A549 treated with ZK216348 at 1 μM for 4 hours (cell line): Measurements from ENCODE around the gene ATOSB. TPM values are rescaled to one million over a fixed set of nuclear protein-coding genes. Genes with fewer than 3 reads are reported as not detected.

Source experiments
- total RNA-seq: library from RNA; stranded (reverse); fragments of 200-300 nt; extraction: Qiagen RNA extraction; gene quantifications from 5 replicates; pipeline ENCODE4 v1.2.3, GENCODE V29; 2022; ENCODE audit warnings: low read depth

Gene ATOSB, protein sequence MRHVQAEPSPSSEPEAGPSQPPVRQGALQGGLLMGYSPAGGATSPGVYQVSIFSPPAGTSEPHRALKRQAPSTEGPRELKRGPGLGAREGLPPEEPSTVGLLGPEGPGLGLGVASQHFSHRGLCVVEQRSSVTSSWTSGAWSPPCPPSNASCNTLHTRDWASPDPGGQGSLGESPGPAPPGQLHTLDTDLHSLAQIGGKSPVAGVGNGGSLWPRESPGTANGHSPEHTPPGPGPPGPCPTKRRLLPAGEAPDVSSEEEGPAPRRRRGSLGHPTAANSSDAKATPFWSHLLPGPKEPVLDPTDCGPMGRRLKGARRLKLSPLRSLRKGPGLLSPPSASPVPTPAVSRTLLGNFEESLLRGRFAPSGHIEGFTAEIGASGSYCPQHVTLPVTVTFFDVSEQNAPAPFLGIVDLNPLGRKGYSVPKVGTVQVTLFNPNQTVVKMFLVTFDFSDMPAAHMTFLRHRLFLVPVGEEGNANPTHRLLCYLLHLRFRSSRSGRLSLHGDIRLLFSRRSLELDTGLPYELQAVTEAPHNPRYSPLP
- total RNA-seq: 7.2 to 11.9 TPM (median 10.5 TPM) in 5 replicates

DNA sequence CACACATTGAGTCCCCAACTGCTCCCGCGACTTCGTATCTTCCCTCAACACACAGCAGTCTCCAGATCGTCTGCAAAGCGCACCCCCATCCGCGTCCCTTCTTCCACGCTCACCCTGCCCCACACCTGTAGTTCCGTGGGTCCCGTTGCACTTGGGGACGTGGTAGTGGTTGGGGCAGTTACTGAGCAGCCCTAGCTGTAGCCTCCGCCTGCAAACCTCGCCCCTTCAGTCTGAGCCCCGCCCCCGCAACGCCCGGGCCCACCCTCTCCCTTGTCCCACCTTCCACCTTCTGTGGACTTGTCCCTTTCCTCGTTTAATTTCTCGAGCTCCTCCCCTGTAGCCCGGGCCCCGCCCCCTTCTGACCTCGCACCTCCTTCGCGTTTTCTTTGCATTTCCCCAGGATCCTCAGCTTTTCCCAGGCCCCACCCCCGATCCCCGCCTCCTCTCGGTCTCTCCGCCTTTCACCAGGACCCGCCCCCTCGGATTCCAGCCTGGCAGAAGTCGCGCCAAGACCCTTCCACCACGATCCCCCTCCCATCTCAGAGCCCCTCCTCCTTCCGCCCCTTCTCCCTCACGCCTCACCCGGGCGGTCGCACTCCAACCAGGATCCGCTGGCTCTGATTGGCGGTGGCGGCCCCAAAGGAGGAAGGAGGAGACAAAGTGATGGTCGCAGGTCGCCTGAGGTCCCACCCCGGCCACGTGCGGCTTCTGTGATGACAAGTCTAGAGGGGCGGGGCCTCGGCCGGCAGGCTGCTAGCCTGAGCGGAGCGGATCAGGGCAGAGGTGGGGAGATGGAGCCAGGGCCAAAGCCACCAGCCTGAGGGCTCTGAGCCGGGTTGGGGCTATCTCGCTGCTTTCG lies at the start of gene ATOSB:
Gene ATOSB (minus strand): TSS at position 183 of the 859 bp plus-strand sequence. CDS start 7,588 bp downstream, outside the sequence.

DNA sequence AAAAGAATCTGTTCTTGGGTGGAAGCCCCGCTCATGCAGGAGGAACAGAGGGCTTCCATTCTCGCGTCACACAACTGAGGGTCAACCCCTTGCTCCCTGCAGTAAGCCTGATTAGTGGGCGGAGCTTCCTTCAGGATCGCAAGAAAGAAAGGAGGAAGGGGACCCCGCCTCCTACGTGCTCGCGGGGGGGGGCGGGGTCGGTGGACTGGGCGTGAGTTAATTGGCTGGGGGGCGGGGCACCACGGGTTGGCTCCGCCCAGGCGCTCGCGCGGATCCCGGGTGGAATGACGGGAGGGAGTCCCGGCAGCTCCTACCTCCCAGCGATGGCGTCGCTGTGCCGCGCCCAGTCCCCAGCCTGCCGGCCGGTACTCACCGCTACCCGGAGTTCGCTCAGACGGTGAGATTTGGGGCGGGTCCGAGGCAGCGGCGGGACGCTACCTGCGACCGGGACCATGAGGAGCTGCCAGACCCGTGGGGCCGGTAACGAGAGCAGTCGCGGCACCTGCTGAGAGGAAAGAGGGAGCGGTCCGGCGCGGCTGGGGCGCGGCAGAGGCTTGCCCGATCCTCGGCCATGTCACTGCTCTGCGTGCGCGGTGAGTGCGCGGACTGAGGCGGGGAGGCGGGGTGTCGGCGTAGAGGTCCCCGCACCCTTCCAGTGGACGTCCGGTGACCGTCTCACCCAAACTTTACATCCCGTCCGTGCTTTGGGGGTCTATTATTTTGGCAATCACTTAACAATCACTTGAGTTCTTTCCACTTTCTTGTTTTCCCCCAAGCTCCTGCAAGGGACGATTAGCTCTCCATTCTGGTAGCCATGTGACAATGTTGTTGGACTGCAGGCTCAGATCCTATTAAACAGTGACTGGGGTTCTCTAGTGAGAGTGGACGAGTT lies 46.3 kb upstream of the ATOSB start, which contains the start of gene UNC13B:
Gene UNC13B (plus strand): TSS at position 297 of the 892 bp plus-strand sequence. CDS start 275 bp downstream, at position 572.

DNA sequence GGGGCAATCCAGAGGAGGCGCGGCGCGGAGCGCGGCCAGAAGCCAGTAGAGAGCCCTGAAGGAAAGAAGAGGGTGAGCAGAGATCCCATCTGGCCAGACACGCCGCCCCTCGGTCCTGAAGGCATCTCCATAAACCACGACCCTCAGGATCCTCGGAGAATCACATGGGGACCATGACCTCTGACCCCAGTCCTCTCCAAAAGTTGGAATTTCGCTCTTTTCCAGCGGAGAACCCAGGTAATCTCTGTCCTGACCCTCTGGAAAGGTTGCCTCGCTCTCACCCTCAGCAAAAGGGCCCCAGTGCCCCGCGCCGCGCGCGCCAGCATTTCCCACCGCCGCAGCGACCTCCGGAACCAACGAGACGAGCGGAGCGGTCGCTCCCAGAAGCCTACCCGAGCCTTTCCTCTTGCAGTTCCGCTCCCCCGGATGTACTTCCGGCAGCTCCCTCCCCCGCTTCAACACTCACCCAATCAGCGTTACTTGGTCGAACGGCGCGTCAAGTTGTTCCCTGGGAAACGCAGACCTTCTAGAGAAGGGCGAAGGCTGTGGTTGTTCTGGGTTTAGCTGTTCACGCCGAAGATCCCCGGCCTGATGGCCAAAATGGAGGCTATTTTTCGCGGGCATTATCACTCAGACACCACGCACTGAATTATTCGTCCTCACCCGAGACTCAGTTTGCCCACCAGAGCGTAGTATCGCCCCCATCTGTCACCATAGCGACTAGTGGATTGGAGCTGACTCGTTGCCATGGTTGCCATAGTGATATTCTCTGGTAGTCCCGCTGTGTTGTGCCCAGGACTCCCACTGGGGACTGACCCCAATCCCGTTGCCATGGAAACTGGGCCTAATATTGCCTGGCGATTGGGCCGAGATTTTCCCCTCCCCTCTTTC lies 12.6 kb downstream of the ATOSB start, which contains the start of gene STOML2:
Gene STOML2 (minus strand): TSS at position 363 of the 891 bp plus-strand sequence. CDS start 37 bp downstream, at position 326.

DNA sequence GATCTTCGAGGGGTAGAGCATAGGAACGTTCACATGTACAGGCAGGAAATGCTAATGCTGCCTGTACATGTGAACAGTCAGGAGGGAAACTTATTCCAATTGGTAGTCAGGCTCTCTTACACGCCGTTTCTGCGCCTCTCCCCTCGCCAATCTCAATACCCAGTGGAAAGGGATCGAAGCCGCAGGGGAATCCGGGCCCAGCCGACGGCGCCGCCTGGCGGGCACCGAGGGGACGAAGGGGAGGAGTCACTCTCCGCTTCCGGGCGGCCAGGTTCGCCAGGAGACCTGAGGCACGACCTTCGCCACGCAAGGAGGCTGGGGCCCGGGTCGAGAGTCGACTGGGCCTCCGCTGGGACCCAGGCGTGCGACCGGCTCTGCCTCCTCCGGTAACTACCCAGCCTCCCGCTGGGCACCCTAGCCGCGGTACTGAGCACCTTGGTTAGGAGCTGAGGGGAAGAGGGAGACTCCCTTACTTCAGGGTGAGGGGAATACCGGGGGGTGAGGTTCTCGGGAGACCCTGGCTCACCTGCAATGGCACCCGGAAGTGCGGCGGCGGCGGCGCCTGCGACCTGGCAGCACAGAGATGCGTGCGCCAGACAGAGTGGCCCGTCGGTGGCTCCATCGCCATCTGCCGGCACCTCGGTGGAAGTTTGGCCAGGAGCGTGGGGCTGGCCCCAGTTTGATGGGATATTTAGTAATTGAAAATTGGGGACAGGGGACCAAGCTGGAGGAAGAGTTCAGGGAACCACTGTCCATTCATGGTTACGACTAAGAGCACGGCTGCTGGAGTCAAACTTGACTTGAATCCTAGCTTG lies 19.4 kb downstream of the ATOSB start, which contains the start of gene PIGO:
Gene PIGO (minus strand): TSS at position 557 of the 815 bp plus-strand sequence. CDS start 1,026 bp downstream, outside the sequence.

DNA sequence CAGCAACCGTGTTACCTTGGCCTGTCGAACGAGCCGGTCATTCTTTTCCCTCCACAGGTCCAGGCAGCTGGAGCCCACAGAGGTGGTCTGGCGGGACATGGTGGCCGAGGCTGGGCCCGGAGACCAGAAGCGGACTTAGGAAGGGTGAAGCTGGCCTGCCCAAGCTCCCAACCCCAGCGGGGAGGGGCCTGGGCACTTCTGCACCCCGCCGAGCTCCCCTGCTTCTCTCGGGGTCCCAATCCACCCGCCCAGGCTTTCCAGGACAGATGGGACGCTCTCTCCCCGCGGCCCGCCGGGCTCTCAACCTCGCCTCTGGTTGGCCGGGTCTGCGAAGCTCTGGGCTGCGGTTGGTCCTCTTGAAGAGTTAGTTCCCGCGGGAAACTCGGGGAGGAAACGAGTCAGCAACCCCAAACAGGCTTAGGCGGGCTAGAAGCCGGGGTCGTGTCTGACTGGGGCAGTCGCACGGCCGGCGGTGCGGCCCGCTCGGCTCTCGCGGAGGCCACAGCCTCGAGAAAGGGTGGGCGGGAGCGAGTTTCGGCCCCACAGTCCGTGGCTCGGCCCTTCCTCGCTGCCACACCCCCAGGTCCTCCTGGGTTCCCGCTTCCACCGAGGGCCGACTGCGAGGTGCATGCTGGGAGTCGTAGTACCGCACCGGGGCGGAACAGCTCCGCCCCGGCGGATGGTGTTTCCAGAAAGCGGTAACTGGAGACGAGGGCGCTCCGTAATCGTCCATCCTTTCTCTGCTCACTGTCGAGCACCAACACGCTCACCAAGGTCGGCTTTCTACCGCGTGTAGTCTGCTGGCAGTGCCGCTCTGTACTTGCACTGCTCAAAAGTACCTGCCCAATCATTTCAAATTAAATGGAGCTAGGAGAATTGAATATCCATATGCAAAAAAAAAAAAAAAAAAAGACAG lies 36.0 kb downstream of the ATOSB start, which contains the start of gene FANCG:
Gene FANCG (minus strand): TSS at position 517 of the 916 bp plus-strand sequence. CDS start 418 bp downstream, at position 99.

DNA sequence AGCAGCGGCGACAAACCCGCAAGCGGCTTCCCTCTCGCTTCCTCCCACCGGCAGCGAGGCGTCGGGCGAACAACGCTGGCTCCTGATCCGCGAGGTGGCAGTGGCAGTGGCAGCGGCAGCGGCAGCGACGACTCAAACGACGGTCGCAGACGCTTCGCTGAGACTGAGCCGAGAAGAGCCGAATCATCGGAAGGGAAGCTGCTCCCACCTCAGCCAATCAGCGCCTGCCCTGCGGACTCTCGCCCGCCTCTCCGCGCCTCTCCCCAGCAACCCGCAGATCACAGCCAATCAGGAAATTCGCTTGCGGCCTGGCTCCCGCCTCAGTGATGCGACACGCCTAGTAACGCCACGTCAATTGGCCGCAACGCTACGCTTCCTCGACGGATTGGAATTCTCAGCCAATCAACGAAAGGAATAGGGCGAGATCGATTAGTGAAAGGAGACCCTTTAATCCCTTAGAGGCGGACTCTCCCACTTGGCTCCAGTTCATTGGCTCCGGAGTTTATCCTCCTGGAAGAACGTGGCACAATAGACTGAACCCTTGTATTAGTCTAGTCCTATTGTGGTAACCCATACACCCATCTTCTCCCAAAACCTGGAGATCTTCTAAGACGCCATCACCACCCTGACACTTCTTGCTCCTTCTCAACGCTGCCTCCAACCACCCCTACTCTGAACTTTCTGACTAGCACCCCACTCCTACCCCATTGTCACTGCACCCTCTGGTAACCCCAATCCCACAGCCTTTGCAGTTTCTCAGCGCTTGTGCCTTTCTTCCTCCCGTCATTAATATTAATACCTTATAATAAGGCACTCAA lies 43.0 kb downstream of the ATOSB start, which contains the start of gene VCP:
Gene VCP (minus strand): TSS at position 165 of the 818 bp plus-strand sequence. CDS start 272 bp downstream, outside the sequence.

Other genes with a start within 250 kb of the ATOSB start
- gene PHF24, start 157.6 kb downstream of the ATOSB start, total RNA-seq: 0.05 to 0.29 TPM (median 0.12 TPM) in 4 of 5 replicates, not detected in the other
- gene DNAJB5, start 126.1 kb downstream of the ATOSB start, total RNA-seq: 6.2 to 8.6 TPM (median 7.6 TPM) in 5 replicates
- 211 to 305 TPM (median 286 TPM) in 5 replicates for gene VCP, start 43.2 kb downstream of the ATOSB start, total RNA-seq
- gene FANCG, start 35.9 kb downstream of the ATOSB start, total RNA-seq: 33.1 to 55.9 TPM (median 55.2 TPM) in 5 replicates
- gene PIGO, start 19.3 kb downstream of the ATOSB start, total RNA-seq: 31.6 to 55.7 TPM (median 52.3 TPM) in 5 replicates
- 175 to 265 TPM (median 255 TPM) in 5 replicates for gene STOML2, start 12.7 kb downstream of the ATOSB start, total RNA-seq
- 8.5 to 10.9 TPM (median 10.2 TPM) in 5 replicates for gene UNC13B, start 46.1 kb upstream of the ATOSB start, total RNA-seq